PFSK-1 (cell line): ENCODE results near the gene LIN7A.

ENCODE experiments used
- POLR2AphosphoS5 ChIP-seq: IDR thresholded peaks from 2 replicates; pipeline ENCODE4 v1.6.1; 2012; ENCODE audit warnings: low read depth, mild to moderate bottlenecking, control low read depth, low read length, moderate library complexity
- SIN3A ChIP-seq: IDR thresholded peaks from 2 replicates; pipeline ENCODE4 v1.6.1; 2012; ENCODE audit warnings: mild to moderate bottlenecking, low read length, moderate library complexity, borderline replicate concordance; ENCODE audit not compliant: insufficient read depth
- TAF1 ChIP-seq: IDR thresholded peaks from 2 replicates; pipeline ENCODE4 v1.6.1; 2012; ENCODE audit warnings: low read length, control low read depth, borderline replicate concordance; ENCODE audit not compliant: insufficient read depth

DNA sequence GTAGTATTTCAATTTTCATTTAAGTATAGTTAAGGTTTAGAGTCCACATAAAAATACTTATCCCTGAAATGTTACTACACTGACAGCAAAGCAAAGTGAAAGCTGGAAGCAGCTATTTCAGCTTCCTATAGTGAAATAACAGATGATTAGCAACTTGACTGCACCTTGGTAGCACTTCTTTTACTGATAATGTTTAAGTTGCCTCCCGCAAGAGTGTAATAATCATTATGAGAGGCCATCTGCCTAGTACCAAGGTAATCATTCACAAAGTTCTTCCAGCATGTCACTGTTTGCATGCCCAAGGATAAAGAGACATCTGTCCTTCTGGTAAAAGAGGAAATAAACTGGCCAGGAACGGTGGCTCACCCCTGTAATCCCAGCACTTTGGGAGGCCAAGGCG is 69.8 kb downstream of the LIN7A start:
- TF ChIP-seq TAF1 (no peak), POLR2AphosphoS5 (no peak), SIN3A (no peak)
